ENCODE data around the gene TMEM163.

Gene TMEM163

GRCh38 chr2:134410006-134410405 lies 308.8 kb downstream of the TMEM163 start:
- intact Hi-C loops (cut with DNase I; ENCODE audit: low total_unique reads) = loop anchor here (5.0 to 10.0 kb wide), 3 partner anchors 33 to 525 kb away; no protein-coding TSS in a partner anchor
- no peak for DNase-seq

DNA sequence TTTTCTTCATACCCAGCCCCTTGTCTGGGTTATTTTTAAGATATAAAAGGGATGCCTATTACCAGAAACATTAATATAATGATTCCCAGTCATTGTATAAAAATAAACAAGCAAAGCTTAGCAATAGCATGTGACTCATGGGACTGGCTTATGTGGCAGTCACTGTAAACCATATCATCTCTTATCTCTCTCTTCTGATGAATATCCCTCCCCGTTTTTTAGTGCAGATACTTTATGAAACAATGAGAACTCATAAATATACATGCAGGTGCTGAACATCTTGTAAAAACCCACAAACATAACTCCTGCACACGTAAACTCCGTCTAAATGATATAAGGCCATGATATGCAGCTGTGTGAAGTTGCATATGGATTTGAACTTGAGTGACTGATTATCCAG lies 310.0 kb downstream of the TMEM163 start:
- Histone ChIP-seq H3K9me3 (no peaks in the 10 kb centered on the region), H3K36me3 (peaks cover 0 to 8% (median 0%) of the 10 kb centered on the region in 3 donors), H3K4me3 (no peak overlapping the region), H3K27me3 (no peaks in the 10 kb centered on the region), H3K27ac (no peak overlapping the region), H3K4me1 (peaks cover 0 to 18% (median 14%) of the 10 kb centered on the region in 4 donors)
- DNase-seq = no peak
- TF ChIP-seq, protein P1, sequence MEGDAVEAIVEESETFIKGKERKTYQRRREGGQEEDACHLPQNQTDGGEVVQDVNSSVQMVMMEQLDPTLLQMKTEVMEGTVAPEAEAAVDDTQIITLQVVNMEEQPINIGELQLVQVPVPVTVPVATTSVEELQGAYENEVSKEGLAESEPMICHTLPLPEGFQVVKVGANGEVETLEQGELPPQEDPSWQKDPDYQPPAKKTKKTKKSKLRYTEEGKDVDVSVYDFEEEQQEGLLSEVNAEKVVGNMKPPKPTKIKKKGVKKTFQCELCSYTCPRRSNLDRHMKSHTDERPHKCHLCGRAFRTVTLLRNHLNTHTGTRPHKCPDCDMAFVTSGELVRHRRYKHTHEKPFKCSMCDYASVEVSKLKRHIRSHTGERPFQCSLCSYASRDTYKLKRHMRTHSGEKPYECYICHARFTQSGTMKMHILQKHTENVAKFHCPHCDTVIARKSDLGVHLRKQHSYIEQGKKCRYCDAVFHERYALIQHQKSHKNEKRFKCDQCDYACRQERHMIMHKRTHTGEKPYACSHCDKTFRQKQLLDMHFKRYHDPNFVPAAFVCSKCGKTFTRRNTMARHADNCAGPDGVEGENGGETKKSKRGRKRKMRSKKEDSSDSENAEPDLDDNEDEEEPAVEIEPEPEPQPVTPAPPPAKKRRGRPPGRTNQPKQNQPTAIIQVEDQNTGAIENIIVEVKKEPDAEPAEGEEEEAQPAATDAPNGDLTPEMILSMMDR (IDR thresholded peaks at IDR 0.05) = no peak
- intact Hi-C loops (cut with DNase I; ENCODE audit: low total_unique reads) = no loop called here

More at GRCh38 chr2:134410006-134410405, 308.8 kb downstream of the TMEM163 start:
- H3K4me3 ChIP-seq = no peak overlapping the region
- peaks cover 0 to 8% (median 0%) of the 10 kb centered on the region in 3 donors for H3K36me3 ChIP-seq
- H3K9me3 ChIP-seq = no peaks in the 10 kb centered on the region
- H3K27me3 ChIP-seq = no peaks in the 10 kb centered on the region
- H3K27ac ChIP-seq = no peak overlapping the region
- TF ChIP-seq, protein P1 (IDR thresholded peaks at IDR 0.05) = no peak
- peaks cover 0 to 17% (median 12%) of the 10 kb centered on the region in 4 donors for H3K4me1 ChIP-seq

- H3K27me3 ChIP-seq = no peaks in the 10 kb centered on the region
- no peak overlapping the region for H3K4me3 ChIP-seq
- TF ChIP-seq, protein P1 (IDR thresholded peaks at IDR 0.05) = no peak
- peaks cover 0 to 22% (median 18%) of the 10 kb centered on the region in 4 donors for H3K4me1 ChIP-seq
- no peak for DNase-seq
- H3K36me3 ChIP-seq = peaks cover 0 to 8% (median 0%) of the 10 kb centered on the region in 3 donors
- intact Hi-C loops (cut with DNase I; ENCODE audit: low total_unique reads) = no loop called here
- H3K27ac ChIP-seq = no peak overlapping the region
- H3K9me3 ChIP-seq = no peaks in the 10 kb centered on the region
Observed at GRCh38 chr2:134408386-134408785, 310.4 kb downstream of the TMEM163 start.

DNA sequence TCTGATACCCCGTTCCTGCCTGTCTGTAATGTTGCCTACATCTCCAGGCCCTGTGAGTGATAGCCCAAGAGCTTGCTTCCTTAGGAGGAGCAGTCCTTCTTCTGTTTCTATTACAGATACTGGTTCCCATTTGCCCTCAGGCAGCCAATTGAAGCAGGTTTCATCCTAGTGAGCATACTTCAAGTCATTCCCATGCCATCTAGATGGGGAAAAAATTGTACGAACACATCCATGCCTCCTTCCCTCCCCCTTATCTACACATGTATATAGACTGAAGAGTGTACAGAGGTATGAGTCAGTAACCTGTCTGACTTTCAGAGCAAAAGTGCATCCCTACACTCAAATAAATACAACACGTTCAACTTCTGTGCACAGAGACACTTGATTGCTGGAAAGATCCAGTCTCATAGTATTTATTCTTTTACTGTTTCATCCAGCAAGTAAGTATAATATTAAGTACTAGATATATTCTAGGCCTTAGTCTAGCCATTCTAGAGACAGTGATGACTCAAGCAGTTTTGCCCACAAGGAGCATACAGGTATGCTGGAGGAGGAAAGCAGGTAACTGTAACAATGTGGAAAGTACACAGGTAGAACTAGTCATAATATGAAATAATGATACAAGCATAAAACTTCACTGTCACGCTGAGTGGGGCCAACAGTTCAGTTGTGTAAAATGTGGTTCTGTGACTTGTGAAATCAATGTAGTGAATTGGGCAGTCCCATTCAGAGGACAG lies 311.5 kb downstream of the TMEM163 start:
- DNase-seq = no peak

DNA sequence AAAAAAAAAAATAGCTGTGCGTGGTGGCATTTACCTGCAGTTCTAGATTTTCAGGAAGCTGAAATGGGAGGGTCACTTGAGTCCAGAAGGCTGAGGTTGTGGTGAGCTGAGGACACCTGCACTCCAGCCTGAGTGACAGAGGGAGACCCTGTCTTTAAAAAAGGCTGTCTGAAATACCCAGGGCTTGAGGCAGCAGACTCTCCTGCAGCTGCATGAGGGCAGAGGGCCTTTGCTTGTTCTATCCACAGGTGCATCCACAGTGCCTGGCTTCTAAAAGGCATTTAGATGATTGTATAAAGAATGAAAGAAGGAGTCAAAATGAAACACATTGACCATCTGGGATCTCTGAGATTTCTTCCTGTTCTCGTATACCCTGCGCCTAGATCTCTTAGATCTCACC lies 312.1 kb downstream of the TMEM163 start:
- Histone ChIP-seq H3K36me3 (peaks cover 0 to 4% (median 0%) of the 10 kb centered on the region in 3 donors), H3K4me3 (no peak overlapping the region), H3K9me3 (no peaks in the 10 kb centered on the region), H3K27ac (no peak overlapping the region), H3K4me1 (peaks cover 8 to 35% (median 32%) of the 10 kb centered on the region in 4 donors), H3K27me3 (no peaks in the 10 kb centered on the region)
- TF ChIP-seq, protein P1 (IDR thresholded peaks at IDR 0.05) = no peak
- intact Hi-C loops (cut with DNase I; ENCODE audit: low total_unique reads) = no loop called here
- no peak for DNase-seq

More for the DNA sequence above, 311.5 kb downstream of the TMEM163 start:
- Histone ChIP-seq H3K4me3 (no peak overlapping the region), H3K9me3 (no peaks in the 10 kb centered on the region), H3K4me1 (peaks cover 7 to 31% (median 28%) of the 10 kb centered on the region in 4 donors), H3K27me3 (no peaks in the 10 kb centered on the region), H3K36me3 (peaks cover 0 to 4% (median 0%) of the 10 kb centered on the region in 3 donors), H3K27ac (no peak overlapping the region)
- intact Hi-C loops (cut with DNase I; ENCODE audit: low total_unique reads) = no loop called here
- TF ChIP-seq, protein P1 (IDR thresholded peaks at IDR 0.05) = no peak
